ENCODE data around the gene CTRB1.
"Not testable (repeated sequence)": the region's sequence is repeated elsewhere in the genome, so short reads cannot be mapped to it uniquely, and the experiment has no call there.

Gene CTRB1

DNA sequence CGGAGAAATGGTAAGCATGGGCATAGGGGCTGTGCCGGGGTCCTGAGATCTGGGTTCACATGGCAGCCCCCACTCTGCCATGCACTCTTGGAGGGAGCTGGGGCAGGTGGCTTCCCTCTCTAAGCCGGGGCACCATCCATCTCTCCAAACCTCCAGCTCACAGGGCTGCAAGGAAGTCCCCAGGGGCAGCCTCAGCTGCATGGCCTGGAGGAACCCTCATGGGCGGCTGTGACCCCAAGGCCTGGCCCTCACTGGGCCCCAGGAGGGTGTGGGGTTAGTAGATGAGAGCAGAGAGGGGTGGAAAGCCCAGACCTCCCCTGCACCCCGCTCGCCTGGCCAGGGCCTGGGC lies 14.4 kb upstream of the CTRB1 start:
- no peak for DNase-seq (ENCODE audit: low read depth, low spot score)

DNA sequence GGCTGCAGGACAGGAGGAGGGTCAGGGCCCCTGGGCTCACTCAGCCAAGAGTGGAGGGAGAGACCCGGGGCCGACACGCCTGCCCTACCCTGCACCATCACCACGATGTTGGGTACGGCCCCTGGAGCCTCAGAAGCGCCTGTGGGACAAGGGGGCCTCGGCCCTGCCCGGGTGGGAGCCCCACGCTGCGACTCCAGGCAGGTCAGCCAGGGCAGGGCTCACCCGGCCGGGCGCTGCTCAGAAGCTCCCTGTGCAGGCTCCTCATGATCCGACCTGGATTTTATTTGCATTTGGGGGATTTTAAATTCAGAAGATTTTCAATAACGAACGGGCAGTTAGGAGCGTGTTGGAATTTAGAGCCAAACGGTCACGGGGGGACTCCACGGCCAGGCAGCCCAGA lies 13.9 kb upstream of the CTRB1 start:
- DNase-seq (ENCODE audit: low read depth, low spot score): not testable (repeated sequence)

DNA sequence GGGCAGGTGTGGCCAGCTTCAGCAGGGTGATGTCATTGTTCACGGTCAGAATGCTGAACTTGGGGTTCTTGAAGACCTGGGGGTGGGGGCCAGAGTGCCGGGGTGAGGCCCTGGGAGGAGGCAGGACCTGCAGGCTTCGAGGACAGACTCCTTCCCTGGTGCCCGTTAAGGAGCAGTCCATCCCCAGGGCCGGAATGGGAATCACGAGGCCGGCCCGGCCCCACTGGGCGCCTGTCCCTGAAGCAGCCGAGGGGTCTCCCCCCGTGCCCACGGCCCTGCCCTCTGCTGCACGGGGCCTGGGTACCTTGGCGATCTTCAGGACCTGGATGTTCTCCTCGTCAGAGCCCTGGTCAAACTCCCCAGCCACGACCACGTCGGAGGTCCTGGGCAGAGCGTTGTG lies 13.3 kb upstream of the CTRB1 start:
- not testable (repeated sequence) for DNase-seq (ENCODE audit: low read depth, low spot score)

DNA sequence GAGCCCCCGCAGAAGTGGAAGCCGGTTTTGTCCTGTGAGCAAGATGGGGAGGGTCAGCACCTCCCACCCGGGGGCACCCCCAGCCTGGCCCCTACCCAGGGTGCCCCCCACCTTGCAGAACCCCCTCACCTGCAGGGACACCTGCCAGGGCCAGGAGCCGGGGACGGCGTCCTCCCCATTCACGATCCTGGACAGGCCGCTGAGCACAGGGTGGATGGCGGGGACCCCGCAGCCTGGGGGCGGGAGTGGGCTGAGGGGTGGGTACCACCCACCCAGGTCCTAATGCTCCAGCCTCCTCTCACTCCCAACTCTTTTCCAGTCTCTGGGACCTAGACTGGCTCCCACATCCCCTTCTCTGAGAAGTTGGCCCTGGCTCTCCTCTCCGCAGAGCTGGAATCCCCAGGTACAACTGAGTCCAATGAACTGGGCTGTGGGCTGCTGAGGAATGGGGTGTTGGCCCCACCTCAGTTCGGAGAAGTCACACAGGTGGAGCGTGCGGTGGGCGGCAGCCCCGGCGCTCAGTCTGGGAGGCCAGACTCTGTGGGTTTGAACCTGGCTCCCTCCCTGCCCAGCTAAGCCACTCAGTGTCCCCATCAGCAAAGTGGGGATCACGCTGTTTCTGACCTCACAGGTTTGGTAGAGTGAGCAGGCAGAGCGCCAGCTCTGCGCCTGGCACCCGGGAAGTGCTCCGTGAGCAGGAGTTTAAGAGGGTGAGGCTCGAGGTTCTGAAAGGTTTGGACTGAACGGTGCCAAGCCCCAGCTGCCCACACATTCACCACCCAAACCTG lies 12.6 kb upstream of the CTRB1 start:
- not testable (repeated sequence) for DNase-seq (ENCODE audit: low read depth, low spot score)

DNA sequence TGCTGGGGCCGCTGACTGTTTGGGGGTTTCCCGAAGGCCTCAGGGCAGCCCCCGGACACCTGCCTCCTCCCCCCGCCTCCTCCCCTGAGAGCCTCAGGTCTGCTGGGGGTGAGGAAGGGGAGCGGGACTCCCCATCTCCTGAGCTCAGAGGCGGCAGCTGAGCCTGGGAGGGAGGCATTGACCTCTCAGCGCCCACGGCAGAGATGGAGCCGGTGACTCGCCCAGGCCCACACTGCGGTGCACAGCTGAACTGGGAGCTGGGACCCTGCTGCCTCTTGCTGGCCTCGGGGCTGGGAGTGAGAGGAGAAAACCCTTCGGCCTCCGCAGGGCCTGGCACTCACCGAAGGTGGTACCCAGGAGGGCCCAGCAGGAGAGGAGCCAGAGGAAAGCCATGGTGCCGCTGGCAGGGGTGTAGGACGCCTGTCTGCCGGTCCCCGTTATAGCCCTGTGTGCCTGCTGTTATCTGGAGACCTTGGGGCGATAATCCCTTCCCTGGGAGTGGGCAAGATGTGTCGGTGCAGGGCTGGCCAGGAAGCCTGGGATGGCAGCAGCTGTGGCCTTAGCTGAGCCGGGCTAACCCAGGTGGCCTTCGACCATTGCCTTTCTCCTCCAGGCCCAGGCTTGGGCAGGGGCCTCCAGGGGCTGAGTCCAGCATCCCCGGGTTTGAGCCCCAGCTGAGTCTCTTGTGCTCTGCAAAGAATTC lies 11.9 kb upstream of the CTRB1 start, which contains the start of gene CTRB2:
Gene CTRB2, minus strand, starts transcription at position 413 of the 703 bp plus-strand sequence. Its CDS starts 20 bp downstream, at position 393.
- DNase-seq (ENCODE audit: low read depth, low spot score): no peak

DNA sequence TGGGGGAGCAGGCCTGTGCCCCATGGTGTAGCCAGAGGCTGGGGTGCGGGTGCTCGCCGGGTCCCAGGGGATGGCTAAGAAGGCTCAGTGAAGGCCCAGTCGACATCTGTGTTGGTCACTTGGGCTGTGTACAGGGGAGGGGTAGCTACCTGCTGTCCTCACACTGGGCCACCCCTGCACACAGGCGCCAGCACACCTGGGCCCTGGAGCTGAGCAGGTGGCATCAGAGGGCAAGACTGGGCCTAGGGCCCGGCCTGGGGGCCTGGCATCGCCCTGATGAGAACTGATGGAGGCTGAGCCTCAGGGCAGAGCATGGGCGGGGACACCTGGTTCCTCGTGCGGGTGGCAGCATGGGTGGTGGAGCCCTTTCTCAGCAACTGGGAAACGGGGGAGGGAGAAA lies 11.0 kb upstream of the CTRB1 start:
- no peak for DNase-seq (ENCODE audit: low read depth, low spot score)

DNA sequence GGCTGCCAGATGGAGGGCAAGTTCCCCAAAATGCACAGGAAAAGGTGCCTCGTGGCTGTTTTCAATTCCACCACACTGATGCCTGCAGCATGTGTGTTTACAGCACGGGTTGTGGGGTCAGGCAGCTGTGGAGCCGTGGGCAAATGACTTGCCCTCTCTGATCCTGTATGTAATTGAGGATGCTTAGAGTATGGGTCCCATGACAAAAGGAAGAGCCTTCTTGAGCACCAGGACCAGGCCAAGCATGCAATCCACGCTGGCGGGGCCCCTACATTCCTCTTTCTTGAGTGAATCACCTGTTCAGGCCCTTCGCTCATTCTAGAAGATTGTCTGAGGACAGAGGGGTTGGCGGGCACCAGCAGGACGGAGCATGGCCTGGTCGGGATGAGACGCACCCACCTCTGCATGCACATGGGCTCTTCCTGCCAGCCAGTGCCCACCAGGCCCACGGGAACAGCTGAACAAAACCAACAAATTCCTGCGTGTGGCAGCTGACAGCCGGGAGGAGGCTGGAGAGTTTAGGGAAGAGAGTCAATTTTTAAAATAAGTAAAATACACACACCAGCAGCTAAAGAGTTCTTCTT lies 10.5 kb upstream of the CTRB1 start:
- no peak for DNase-seq (ENCODE audit: low read depth, low spot score)

DNA sequence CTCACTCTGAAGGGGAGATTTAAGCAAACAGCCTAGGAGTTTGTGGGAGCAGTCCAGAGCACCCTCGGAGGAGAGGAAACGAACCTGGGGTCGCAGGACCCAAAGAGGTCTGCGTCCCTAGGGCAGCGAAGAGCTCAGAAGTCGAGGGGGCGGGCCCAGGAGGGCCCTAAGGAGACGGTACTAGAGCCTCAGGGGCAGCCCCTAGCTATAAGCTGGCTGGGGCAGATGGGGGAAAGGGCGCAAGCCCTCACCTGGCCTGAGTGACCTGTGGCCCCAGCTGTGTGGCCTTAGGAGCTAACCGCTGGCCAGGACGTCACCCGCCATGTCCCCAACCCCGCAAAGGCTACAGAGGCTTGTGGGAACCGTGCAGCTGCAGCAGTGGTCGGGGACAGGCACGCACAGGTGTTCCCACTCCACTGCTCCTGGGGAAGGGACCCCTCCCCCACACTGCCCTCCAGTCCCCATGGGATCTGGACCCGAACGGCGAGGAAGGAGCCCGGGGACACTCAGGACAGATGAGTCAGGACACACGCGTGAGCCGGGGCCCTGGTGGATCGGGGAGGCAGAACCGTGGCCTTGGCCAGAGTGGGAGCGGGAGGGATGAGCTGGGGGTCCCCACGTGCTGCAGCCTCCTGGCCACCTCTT lies 9.8 kb upstream of the CTRB1 start:
- no peak for DNase-seq (ENCODE audit: low read depth, low spot score)

DNA sequence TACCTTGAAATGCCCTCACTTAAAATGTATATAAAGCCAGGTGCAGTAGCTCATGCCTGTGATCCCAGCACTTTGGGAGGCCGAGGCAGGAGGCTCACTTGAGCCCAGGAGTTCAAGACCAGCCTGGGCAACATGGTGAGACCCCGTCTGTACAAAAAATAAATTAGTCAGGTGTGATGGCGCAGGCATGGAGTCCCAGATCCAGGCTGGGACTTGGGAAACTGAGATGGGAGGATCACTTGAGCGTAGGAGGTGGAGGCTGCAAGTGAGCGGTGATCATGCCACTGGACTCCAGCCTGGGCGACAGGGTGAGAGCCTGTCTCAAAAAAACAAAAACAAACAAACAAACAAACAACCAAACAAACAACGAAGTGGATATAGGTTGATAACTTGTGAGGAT lies 9.3 kb upstream of the CTRB1 start:
- DNase-seq (ENCODE audit: low read depth, low spot score): not testable (repeated sequence)

DNA sequence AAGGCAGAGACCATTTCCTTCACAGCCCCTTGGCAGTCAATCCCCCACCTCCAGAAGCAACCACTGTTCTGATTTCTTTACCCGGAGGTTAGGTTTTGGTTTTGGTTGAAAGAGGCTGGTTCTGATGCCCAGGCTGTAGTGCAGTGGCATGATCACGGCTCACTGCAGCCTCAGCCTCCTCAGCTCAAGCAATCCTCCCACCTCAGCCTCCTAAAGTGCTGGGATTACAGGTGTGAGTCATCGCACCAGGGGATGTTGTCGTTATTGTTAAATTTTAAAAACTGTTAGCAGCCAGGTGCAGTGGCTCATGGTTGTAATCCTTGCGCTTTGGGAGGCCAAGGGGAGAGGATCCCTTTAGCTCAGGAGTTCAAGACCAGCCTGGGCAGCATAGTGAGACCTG lies 8.8 kb upstream of the CTRB1 start:
- DNase-seq (ENCODE audit: low read depth, low spot score): no peak

DNA sequence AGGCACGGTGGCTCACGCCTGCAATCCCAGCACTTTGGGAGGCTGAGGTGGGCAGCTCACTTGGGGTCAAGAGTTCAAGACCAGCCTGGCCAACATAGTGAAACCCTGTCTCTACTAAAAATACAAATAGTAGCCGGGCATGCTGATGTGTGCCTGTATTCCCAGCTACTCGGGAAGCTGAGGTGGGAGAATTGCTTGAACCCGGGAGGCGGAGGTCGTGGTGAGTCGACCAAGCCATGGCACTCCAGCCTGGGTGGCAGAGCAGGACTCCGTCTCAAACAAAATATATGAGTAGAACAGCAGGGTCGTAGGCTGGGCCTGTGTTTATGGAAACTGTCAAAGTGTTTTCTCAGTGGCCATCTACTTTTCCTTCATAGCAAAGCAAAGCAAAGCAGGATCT lies 7.5 kb upstream of the CTRB1 start:
- not testable (repeated sequence) for DNase-seq (ENCODE audit: low read depth, low spot score)

DNA sequence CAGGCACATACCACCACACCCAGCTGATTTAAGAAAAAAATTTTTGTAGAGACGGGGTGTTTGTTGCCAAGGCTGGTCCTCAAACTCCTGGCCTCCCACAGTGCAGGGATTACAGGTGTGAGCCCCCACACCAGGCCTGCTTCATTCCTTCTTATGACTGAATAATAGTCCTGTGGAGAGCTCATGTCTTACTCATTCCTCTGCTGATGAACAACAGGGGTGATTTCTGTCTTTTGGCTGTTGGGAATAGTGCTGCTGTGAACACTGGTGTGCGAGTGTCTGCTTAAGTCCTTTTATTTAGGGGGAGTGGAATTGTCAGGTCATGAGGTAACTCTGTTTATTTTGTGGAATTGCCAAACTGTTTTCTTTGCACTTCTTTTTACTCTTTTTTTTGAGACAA lies 2.7 kb upstream of the CTRB1 start:
- DNase-seq (ENCODE audit: low read depth, low spot score): no peak

DNA sequence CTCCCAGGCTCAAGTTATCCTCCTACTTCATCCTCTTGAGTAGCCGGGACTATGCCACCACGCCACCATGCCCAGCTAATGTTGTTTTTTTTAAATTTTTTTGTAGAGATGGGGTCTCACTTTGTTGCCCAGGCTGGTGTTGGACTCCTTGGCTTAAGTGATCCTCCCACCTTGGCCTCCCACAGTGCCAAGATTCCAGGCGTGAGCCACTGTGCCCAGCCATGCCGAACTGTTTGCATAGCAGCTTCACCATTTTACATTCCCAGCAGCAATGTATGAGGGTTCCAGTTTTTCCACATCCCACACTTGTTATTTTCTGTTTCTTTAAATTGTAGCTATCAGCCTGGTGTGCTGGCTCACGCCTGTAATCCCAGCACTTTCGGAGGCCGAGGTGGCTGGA lies 2.2 kb upstream of the CTRB1 start:
- no peak for DNase-seq (ENCODE audit: low read depth, low spot score)

DNA sequence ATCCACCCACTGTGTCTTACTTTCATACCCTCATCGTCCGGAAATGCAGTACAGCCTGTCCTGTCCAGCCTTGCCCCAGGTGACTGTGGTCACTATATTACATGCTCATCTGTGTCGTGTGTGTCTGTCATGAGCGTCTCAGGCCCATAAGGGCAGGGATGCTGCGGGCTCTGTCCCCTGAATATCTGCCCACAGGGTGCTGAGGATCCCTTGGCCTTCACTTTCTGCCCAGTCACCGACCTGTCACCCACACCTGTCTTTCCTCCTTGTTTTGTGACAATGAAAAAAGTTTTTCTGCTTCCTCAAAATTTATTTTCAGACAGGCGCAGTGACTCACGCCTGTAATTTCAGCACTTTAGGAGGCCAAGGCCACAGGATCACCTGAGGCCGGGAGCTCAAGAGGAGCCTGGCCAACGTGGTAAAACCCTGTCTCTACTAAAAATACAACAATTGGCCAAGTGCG lies 1.4 kb upstream of the CTRB1 start:
- DNase-seq (ENCODE audit: low read depth, low spot score): no peak

DNA sequence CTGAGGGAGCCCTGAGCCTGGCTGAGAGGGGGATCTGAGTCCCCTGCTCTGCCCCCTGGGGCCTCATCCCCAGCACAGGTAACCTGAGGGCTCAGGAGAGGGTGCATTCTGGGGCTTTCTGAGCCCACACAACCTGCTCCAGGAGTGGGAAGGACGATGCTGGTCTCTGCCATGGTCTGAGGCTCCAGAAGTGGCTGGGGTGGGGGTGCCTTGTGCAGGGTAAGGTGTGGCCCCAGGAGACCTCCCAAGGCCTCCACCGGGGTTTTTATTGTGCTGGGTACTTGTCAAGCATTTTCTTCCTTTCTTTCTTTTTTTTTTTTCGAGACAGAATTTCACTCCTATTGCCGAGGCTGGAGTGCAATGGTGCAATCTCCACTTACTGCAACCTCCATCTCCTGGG lies 300 bp downstream of the CTRB1 start:
- DNase-seq (ENCODE audit: low read depth, low spot score): no peak

DNA sequence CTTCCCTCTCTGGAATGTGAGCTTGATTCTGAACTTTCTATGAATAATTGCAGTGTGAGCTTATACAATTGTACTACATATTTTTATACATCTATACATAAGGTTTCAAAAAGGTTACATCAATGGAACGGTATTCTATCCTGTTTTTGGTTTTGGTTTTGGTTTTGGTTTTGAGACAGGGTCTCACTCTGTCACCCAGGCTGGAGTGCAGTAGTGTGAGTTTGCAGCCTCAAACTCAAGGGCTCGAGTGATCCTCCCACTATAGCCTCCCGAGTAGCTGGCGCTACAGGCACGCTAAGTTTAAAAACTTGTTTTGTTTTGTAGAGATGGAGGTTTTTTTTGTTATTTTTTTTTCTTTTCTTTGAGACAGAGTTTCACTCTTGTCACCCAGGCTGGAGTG lies 1.1 kb downstream of the CTRB1 start:
- DNase-seq (ENCODE audit: low read depth, low spot score): no peak

DNA sequence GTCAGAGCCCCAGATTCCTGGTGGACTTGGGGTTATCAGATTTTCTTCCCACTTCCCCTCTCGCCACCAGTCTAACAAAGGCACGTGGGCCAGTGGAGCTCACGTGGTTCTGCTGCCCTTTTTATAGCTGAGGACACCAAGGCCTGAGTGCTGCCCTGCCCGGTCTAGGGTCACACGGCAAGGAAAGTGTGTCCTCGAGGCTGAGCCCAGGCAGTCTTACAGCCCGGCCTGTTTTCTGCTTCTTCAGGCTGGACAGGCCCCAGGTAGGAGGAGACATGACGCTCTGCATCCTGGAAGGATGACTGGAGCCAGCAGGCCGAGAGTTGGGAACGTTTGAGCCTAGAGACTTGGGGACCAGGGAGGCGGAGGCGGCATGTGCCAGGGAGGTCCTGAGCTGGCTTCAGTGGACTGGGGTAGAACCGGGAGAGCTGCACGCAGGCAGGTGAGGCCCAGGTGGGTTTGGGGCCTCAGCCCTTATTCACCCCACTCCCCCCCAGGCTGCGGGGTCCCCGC lies 3.5 kb downstream of the CTRB1 start:
- DNase-seq (ENCODE audit: low read depth, low spot score): no peak

DNA sequence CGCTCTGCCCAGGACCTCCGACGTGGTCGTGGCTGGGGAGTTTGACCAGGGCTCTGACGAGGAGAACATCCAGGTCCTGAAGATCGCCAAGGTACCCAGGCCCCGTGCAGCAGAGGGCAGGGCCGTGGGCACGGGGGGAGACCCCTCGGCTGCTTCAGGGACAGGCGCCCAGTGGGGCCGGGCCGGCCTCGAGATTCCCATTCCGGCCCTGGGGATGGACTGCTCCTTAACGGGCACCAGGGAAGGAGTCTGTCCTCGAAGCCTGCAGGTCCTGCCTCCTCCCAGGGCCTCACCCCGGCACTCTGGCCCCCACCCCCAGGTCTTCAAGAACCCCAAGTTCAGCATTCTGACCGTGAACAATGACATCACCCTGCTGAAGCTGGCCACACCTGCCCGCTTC lies 4.3 kb downstream of the CTRB1 start:
- DNase-seq (ENCODE audit: low read depth, low spot score): not testable (repeated sequence)

DNA sequence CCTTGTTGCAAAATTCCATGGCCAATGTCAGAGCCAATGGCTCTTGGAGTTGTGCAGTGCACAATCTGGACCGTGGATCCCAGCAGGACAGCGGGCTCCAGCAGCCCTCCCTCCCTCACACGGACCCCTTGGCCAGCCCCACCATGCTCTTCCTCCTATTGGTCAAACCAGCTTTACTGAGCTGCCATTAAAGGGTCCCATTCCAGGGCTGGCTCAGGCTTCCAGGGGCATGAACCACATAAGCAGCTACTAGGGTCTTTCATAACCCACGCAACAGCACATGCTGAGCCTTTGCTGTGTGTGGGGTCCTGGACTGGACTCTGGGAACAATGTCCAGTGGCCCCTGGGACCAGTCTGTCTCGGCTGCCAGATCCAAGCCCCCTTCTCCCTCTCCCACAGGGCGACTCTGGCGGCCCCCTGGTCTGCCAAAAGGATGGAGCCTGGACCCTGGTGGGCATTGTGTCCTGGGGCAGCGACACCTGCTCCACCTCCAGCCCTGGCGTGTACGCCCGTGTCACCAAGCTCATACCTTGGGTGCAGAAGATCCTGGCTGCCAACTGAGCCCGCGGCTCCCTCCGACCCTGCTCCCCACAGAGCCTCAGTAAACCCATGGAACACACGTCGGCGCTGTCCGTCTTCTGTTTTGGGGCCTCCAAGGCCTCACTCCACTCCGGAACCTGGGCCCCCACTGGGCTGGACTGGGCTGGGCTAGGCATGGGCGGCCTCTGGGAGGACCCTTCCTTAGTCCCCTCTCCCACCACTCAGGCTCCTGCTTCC lies 5.7 kb downstream of the CTRB1 start:
- DNase-seq (ENCODE audit: low read depth, low spot score): no peak

DNA sequence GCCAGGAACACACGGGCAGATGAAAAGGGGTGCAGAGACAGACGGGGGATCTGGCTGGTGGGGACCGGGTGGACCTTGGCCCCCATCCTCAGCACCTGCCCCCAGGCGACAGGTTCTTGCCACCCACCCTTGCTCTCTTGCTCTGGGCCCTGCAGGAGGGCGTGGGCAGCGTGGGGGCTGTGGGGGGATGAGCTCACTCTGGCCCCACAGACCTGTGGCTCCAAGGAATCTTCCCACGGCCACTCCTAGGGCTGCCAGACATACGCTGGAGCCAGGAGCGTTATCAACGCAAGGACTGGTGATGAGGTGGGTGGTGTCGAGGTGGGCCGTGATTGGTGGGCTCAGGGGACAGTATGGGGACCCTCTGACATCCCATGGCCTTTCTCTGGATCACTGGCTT lies 6.3 kb downstream of the CTRB1 start:
- DNase-seq (ENCODE audit: low read depth, low spot score): no peak
